HG02973 (cell line): Measurements from ENCODE around the gene KCNAB1.
A peak's percentile ranks its signal among the peaks of the same experiment; 100 is the strongest.

Experiments
- ATAC-seq: cut with Tn5 transposase; IDR thresholded peaks from one replicate; pipeline ENCODE4 v1.9.1; 2021; ENCODE audit warnings: moderate library complexity; ENCODE audit not compliant: unreplicated experiment

KCNAB1 gene

GRCh38 chr3:156483426-156483825 is 363.0 kb downstream of the KCNAB1 start:
- peak; percentile 89 for ATAC-seq

GRCh38 chr3:156483961-156484787 is 363.8 kb downstream of the KCNAB1 start:
- ATAC-seq: peak; percentile 81

GRCh38 chr3:156488767-156489166 is 368.4 kb downstream of the KCNAB1 start:
- no peak for ATAC-seq

GRCh38 chr3:156489462-156489911 is 369.1 kb downstream of the KCNAB1 start:
- ATAC-seq: peak; percentile 44

- no peak for ATAC-seq
Measured at GRCh38 chr3:156491192-156491591, 370.8 kb downstream of the KCNAB1 start.

GRCh38 chr3:156492801-156493261 is 372.5 kb downstream of the KCNAB1 start:
- no peak for ATAC-seq

- ATAC-seq: no peak
Measured at GRCh38 chr3:156493887-156494286, 373.5 kb downstream of the KCNAB1 start.

- ATAC-seq: no peak
Measured at GRCh38 chr3:156495816-156496215, 375.4 kb downstream of the KCNAB1 start.

- no peak for ATAC-seq
Measured at GRCh38 chr3:156497326-156497725, 376.9 kb downstream of the KCNAB1 start.

GRCh38 chr3:156498307-156498706 is 377.9 kb downstream of the KCNAB1 start:
- ATAC-seq: no peak

GRCh38 chr3:156507285-156507684 is 386.9 kb downstream of the KCNAB1 start:
- no peak for ATAC-seq

GRCh38 chr3:156509189-156510174 is 389.1 kb downstream of the KCNAB1 start:
- ATAC-seq: peak; percentile 66

- no peak for ATAC-seq
Measured at GRCh38 chr3:156511987-156512677, 391.8 kb downstream of the KCNAB1 start.

GRCh38 chr3:156513619-156514018 is 393.2 kb downstream of the KCNAB1 start:
- ATAC-seq: no peak

- no peak for ATAC-seq
Measured at GRCh38 chr3:156516284-156516683, 395.9 kb downstream of the KCNAB1 start.

GRCh38 chr3:156516961-156517360 is 396.6 kb downstream of the KCNAB1 start:
- no peak for ATAC-seq

- no peak for ATAC-seq
Measured at GRCh38 chr3:156518726-156519125, 398.3 kb downstream of the KCNAB1 start.

GRCh38 chr3:156519758-156520162 is 399.4 kb downstream of the KCNAB1 start:
- ATAC-seq: peak; percentile 90

- ATAC-seq: no peak
Measured at GRCh38 chr3:156522673-156523072, 402.3 kb downstream of the KCNAB1 start.

GRCh38 chr3:156525808-156526207 is 405.4 kb downstream of the KCNAB1 start:
- no peak for ATAC-seq

- no peak for ATAC-seq
Measured at GRCh38 chr3:156527060-156527459, 406.7 kb downstream of the KCNAB1 start.
